ENCODE measurements around the gene CCNB1.
"Not testable (repeated sequence)": the region's sequence is repeated elsewhere in the genome, so short reads cannot be mapped to it uniquely, and the experiment has no call there.

The CCNB1 gene

GRCh38 chr5:69140827-69141226 lies 26.1 kb upstream of the CCNB1 start:
- H3K27ac ChIP-seq (replicated peaks) = no peak overlapping the region
- no peak overlapping the region for H3K4me3 ChIP-seq (replicated peaks; ENCODE audit: insufficient read depth, low read length)
- no peaks in the 10 kb centered on the region for H3K27me3 ChIP-seq (ENCODE audit: insufficient read depth, poor library complexity, severe bottlenecking)
- TF ChIP-seq POLR2AphosphoS5 (IDR thresholded peaks at IDR 0.05; ENCODE audit: low read depth) (no peak), CTCF (IDR thresholded peaks at IDR 0.05; ENCODE audit: insufficient read depth, low read length) (no peak), SPI1 (IDR thresholded peaks at IDR 0.05; ENCODE audit: borderline replicate concordance, low read depth) (no peak), REST (IDR thresholded peaks at IDR 0.05; ENCODE audit: insufficient replicate concordance, low read depth) (no peak), GABPA (IDR thresholded peaks at IDR 0.05; ENCODE audit: low read depth) (no peak)
- no peak for DNase-seq (ENCODE audit: low read depth in 1 of 2, low spot score in 1 of 2)

GRCh38 chr5:69148576-69148975 lies 18.4 kb upstream of the CCNB1 start:
- DNase-seq (ENCODE audit: low read depth in 1 of 2, low spot score in 1 of 2) = not testable (repeated sequence)

GRCh38 chr5:69148981-69149675 lies 17.8 kb upstream of the CCNB1 start:
- DNase-seq (ENCODE audit: low read depth in 1 of 2, low spot score in 1 of 2) = no peak
- H3K27ac ChIP-seq (replicated peaks) = no peak overlapping the region
- no peaks in the 10 kb centered on the region for H3K27me3 ChIP-seq (ENCODE audit: insufficient read depth, poor library complexity, severe bottlenecking)
- no peak for TF ChIP-seq POLR2AphosphoS5 (IDR thresholded peaks at IDR 0.05; ENCODE audit: low read depth)
- TF ChIP-seq SPI1 (IDR thresholded peaks at IDR 0.05; ENCODE audit: borderline replicate concordance, low read depth) = no peak
- TF ChIP-seq CTCF (IDR thresholded peaks at IDR 0.05; ENCODE audit: insufficient read depth, low read length) = no peak
- no peak for TF ChIP-seq REST (IDR thresholded peaks at IDR 0.05; ENCODE audit: insufficient replicate concordance, low read depth)
- TF ChIP-seq GABPA (IDR thresholded peaks at IDR 0.05; ENCODE audit: low read depth) = no peak
- no peak overlapping the region for H3K4me3 ChIP-seq (replicated peaks; ENCODE audit: insufficient read depth, low read length)

More at GRCh38 chr5:69148576-69148975, 18.4 kb upstream of the CCNB1 start:
- H3K27me3 ChIP-seq (ENCODE audit: insufficient read depth, poor library complexity, severe bottlenecking); H3K27ac ChIP-seq (replicated peaks); H3K4me3 ChIP-seq (replicated peaks; ENCODE audit: insufficient read depth, low read length): not testable (repeated sequence)

- TF ChIP-seq CTCF (IDR thresholded peaks at IDR 0.05; ENCODE audit: insufficient read depth, low read length) = no peak
- no peak for TF ChIP-seq REST (IDR thresholded peaks at IDR 0.05; ENCODE audit: insufficient replicate concordance, low read depth)
- TF ChIP-seq POLR2AphosphoS5 (IDR thresholded peaks at IDR 0.05; ENCODE audit: low read depth) = no peak
- no peak for TF ChIP-seq GABPA (IDR thresholded peaks at IDR 0.05; ENCODE audit: low read depth)
- Histone ChIP-seq H3K4me3 (replicated peaks; ENCODE audit: insufficient read depth, low read length) (no peak overlapping the region), H3K27me3 (ENCODE audit: insufficient read depth, poor library complexity, severe bottlenecking) (no peaks in the 10 kb centered on the region), H3K27ac (replicated peaks) (no peak overlapping the region)
- DNase-seq (ENCODE audit: low read depth in 1 of 2, low spot score in 1 of 2) = no peak
These were observed 17.3 kb upstream of the CCNB1 start for GRCh38 chr5:69149676-69150010.

Data from HL-60 (cell line).